Ovary (tissue), 3 donors: ENCODE results near the gene ZMIZ1.

Source experiments
- CTCF ChIP-seq, 3 donors: fragments of 450-650 bp in 2 of 3; fragments of 200-600 bp in 1 of 3; IDR thresholded peaks; one replicate each; pipeline versions ENCODE4 v1.5.1 to v1.8.0; 2016 to 2022; ENCODE audit warnings: antibody characterized with exemption in 3 of 3, mild to moderate bottlenecking in 1 of 3
- EP300 ChIP-seq: sonication (generic); formaldehyde crosslinking; IDR thresholded peaks from one replicate; pipeline ENCODE4 v1.6.1; 2017; ENCODE audit warnings: antibody characterized with exemption
- donor health status: DM: no; HTN: no; CAD: no.

DNA sequence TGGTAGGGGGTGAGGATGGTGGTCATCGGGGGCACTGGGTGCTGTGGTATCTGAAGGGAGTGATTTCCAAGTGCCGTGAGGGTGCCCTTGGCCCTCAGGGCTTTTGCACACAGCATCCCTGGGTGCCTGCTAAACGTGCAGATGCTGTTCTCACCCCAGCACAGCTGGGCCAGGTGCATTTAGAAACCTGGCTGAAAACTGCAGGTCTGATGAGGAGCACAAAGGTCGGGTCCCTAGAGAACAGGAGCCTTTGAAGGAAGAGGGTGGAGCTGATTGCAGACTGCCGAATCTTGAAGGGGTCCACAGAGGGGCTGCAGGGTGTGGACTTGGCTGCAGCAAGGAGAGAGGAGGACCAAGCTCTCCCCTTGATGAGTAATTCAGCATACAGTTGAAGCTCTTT is 32.0 kb downstream of the ZMIZ1 start:
- TF ChIP-seq CTCF (IDR thresholded peaks at IDR 0.05) = no peak
- TF ChIP-seq EP300 = no peak
